ENCODE data around the gene CDK9. TPM values are rescaled to one million over a fixed set of nuclear protein-coding genes. Genes with fewer than 3 reads are reported as not detected.
A peak's percentile ranks its signal among the peaks of the same experiment; 100 is the strongest.

Gene CDK9
- total RNA-seq, 4 donors from 2014 or later: 22.3 to 53.2 (median 41.2) TPM

DNA sequence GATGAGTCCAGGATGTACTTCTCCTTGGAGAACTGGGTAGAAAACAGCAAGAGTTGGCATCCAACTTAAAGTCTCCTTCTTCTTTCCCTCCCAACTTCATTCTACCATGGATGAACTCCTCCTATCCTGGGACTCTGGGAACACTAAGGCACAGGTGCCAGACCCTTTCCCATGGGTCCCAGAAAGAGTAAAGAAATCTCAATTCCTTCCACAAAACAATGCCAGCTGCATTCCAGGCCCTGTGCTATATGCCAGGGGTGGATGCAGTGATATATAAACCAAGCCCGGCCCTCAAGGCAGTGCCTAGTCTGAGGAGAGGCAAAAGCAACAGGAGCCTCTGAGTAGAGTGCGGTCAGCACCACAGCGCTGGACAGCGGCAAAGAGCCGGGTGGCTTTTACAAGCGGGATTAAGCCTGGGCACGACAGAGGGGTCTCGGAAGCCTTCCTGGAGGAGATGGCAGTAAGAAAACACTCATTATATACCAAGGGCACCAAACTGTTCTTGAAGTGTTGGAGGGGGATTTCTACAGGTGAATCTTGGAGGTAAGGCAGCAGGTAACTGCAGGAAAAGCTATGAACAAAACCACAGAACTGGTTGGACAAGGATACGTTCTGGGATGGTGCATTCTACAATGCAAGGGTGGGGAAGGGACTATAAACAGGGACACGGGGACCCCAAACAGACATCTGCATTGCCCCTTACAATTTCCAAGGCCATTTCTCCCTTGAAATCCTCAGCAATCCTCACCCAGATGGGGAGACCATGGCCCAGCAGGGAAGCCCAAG is 34.4 kb upstream of the CDK9 start:
- Histone ChIP-seq H3K4me1 (peaks cover 5 to 28% (median 8%) of the 10 kb centered on the region in 3 donors), H3K9me3 (no peaks in the 10 kb centered on the region), H3K27me3 (peaks cover 5 to 55% (median 12%) of the 10 kb centered on the region in 4 donors), H3K4me3 (no peak overlapping the region), H3K27ac (no peak overlapping the region), H3K36me3 (peaks cover 0 to 45% (median 0%) of the 10 kb centered on the region in 3 donors)
- TF ChIP-seq POLR2A (IDR thresholded peaks at IDR 0.05): no peak
- TF ChIP-seq, protein P1, sequence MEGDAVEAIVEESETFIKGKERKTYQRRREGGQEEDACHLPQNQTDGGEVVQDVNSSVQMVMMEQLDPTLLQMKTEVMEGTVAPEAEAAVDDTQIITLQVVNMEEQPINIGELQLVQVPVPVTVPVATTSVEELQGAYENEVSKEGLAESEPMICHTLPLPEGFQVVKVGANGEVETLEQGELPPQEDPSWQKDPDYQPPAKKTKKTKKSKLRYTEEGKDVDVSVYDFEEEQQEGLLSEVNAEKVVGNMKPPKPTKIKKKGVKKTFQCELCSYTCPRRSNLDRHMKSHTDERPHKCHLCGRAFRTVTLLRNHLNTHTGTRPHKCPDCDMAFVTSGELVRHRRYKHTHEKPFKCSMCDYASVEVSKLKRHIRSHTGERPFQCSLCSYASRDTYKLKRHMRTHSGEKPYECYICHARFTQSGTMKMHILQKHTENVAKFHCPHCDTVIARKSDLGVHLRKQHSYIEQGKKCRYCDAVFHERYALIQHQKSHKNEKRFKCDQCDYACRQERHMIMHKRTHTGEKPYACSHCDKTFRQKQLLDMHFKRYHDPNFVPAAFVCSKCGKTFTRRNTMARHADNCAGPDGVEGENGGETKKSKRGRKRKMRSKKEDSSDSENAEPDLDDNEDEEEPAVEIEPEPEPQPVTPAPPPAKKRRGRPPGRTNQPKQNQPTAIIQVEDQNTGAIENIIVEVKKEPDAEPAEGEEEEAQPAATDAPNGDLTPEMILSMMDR (IDR thresholded peaks at IDR 0.05): no peak
- 26 to 29% methylated on average over 3 to 10 of the region's 10 CpGs for WGBS, 2 donors
- intact Hi-C loops (cut with DNase I): no loop called here
- DNase-seq: no peak

DNA sequence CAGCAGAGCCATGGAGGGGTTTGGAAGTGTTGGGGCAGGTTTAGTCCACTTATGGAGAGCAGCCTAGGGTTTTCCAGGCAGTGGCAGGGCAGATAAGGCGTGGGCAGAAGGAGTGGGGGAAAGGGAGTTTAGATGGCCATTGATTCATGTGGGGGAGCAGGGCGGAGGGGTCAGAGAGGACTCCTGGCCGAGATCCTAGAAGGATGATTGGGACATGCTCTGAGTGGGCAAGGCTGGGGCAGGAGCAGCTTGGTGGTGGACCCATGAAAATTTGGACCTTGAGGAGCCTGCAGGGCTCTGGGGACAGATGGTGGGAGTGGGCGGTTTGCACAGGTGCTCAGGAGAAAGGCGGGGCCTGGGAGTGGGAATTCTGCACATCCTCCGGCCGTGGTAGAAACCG is 32.7 kb upstream of the CDK9 start:
- DNase-seq: no peak
- H3K36me3 ChIP-seq: peaks cover 0 to 31% (median 0%) of the 10 kb centered on the region in 3 donors
- WGBS, 2 donors: 77 to 79% methylated on average over 7 to 8 of the region's 8 CpGs
- H3K4me3 ChIP-seq: no peak overlapping the region
- H3K27me3 ChIP-seq: peaks cover 5 to 63% (median 12%) of the 10 kb centered on the region in 4 donors
- intact Hi-C loops (cut with DNase I): no loop called here
- peaks cover 5 to 28% (median 8%) of the 10 kb centered on the region in 3 donors for H3K4me1 ChIP-seq
- H3K9me3 ChIP-seq: no peaks in the 10 kb centered on the region
- no peak overlapping the region for H3K27ac ChIP-seq
- TF ChIP-seq POLR2A (IDR thresholded peaks at IDR 0.05): no peak
- TF ChIP-seq, protein P1 (IDR thresholded peaks at IDR 0.05): no peak

DNA sequence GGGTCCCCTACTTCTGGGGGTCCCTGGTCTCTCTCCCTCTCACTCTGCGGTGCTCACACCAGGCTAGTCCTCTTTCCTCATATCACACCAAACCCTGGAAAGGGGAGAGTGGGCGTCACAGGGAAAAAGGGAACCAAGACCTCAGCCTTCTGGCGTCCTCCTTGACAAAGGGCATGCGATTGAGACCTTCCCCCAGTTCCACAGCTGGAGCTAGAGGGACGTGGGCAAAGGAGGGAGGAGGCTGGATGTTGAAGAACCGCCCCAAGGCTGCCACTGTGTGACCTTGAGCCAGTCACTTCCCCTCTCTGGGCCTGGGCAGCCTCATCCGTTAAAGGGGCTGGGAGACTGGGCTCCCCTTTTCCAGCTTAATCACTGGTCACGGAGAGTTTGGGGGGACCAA is 32.2 kb upstream of the CDK9 start:
- H3K4me3 ChIP-seq: no peak overlapping the region
- H3K27ac ChIP-seq: no peak overlapping the region
- H3K27me3 ChIP-seq: peaks cover 5 to 63% (median 12%) of the 10 kb centered on the region in 4 donors
- DNase-seq: no peak
- H3K36me3 ChIP-seq: peaks cover 0 to 26% (median 0%) of the 10 kb centered on the region in 3 donors
- WGBS, 2 donors: 63 to 75% methylated on average over 4 to 5 of the region's 8 CpGs
- peaks cover 5 to 28% (median 8%) of the 10 kb centered on the region in 3 donors for H3K4me1 ChIP-seq
- H3K9me3 ChIP-seq: no peaks in the 10 kb centered on the region
- intact Hi-C loops (cut with DNase I): no loop called here
- TF ChIP-seq, protein P1 (IDR thresholded peaks at IDR 0.05): no peak
- no peak for TF ChIP-seq POLR2A (IDR thresholded peaks at IDR 0.05)

DNA sequence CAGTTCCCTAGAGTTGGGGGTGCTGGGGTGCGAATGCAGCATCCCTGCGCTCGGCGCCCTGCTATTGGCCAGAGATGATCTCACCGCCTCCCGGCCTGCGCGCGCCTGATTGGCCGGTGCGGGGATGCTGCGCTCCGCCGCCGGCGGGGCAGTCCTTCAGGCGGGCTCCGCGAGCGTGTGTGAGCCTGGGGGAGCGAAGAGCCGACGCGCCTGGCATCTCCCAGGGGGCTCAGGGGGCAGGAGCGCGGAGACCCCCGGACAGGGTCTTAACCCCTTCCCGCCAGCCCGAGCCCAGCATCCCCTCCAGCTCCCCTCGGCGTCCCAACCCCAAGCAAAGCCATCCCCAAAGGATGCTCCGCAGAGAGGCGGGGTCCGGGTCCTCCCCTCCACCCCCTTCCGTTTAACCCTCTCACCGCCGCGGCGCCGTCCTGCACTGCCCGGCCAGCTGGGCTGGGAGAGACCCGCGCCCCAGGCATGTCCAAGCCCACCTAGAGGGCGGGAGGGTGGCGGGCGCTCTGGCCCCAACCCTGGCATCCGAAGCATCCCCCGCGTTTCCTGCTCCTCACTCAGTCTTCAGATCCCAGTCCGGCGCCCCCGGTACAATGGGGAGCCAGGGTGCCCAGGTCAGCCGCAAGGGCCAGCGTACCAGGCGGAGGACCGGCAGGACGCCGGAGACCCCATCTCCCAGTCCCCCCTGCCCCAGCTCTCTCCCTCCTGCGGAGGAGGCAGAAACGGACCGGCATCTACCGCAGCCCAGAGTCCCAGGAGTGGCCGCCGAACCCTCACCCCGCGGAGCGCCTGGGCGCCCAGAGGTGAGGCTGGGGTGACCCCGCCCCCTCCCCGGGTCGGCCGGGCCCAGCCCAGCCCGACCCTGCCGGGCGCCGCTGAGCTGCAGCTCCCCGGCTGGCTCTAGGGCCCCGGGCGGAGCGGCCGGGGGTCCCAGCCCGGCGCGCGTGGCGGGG is 31.5 kb upstream of the CDK9 start:
- no peak overlapping the region for H3K27ac ChIP-seq
- peaks cover 0 to 19% (median 0%) of the 10 kb centered on the region in 3 donors for H3K36me3 ChIP-seq
- H3K27me3 ChIP-seq: peaks cover 5 to 63% (median 12%) of the 10 kb centered on the region in 4 donors
- no peak for DNase-seq
- peaks cover 5 to 28% (median 8%) of the 10 kb centered on the region in 3 donors for H3K4me1 ChIP-seq
- intact Hi-C loops (cut with DNase I): no loop called here
- H3K9me3 ChIP-seq: no peaks in the 10 kb centered on the region
- TF ChIP-seq POLR2A (IDR thresholded peaks at IDR 0.05): no peak
- TF ChIP-seq, protein P1 (IDR thresholded peaks at IDR 0.05): no peak
- peak overlapping the region in 2 of 4 donors; percentile 4 to 6 for H3K4me3 ChIP-seq
- whole genome bisulfite sequencing, 2 donors: 60% methylated on average over 1 of the region's 86 CpGs; no CpG with 5 or more reads in 1 of the 2 donors

All from esophagus squamous epithelium (tissue), 5 donors.